HCT116 (cell line): Measurements from ENCODE around the gene PLXDC1.

Experiments
- CBX3 ChIP-seq: IDR thresholded peaks from 2 replicates; pipeline ENCODE4 v1.6.1; 2012; ENCODE audit warnings: low read depth
- EZH2 ChIP-seq: fragments of 200-600 bp; sonication (generic); IDR thresholded peaks from 2 replicates; pipeline ENCODE4 v1.6.1; 2017; ENCODE audit warnings: antibody characterized with exemption, mixed run types
- EZH2phosphoT487 ChIP-seq: fragments of 200-600 bp; IDR thresholded peaks from 2 replicates; pipeline ENCODE4 v1.6.1; 2018; ENCODE audit warnings: antibody characterized with exemption, borderline replicate concordance
- POLR2A ChIP-seq: IDR thresholded peaks from 2 replicates; pipeline ENCODE4 v1.7.0; 2011; ENCODE audit warnings: borderline replicate concordance; ENCODE audit not compliant: insufficient read depth, insufficient read length; ENCODE audit errors: extremely low read depth
- POLR2AphosphoS5 ChIP-seq: IDR thresholded peaks from 2 replicates; pipeline ENCODE4 v1.6.1; 2011; ENCODE audit warnings: mild to moderate bottlenecking, low read depth, low read length, moderate library complexity
- SIN3A ChIP-seq: IDR thresholded peaks from 2 replicates; pipeline ENCODE4 v1.6.1; 2012; ENCODE audit warnings: low read depth
- ZNF274 ChIP-seq: fragments of 200-500 bp; sonication (Bioruptor generic); IDR thresholded peaks from 2 replicates; pipeline ENCODE4 v1.6.1; 2014; ENCODE audit warnings: mild to moderate bottlenecking, low read depth, low read length, inconsistent platforms
- TF ChIP-seq, protein P1 (sequence below): IDR thresholded peaks from 2 replicates; pipeline ENCODE4 v1.6.1; 2012
- TF ChIP-seq, protein P2 (sequence below), 3 experiments: fragments of 200-600 bp in 1 of 3; sonication (generic) in 1 of 3; IDR thresholded peaks in 2 of 3; conservative IDR thresholded peaks in 1 of 3; 2 replicates each; pipeline ENCODE4 v1.5.1; 2012 to 2017; ENCODE audit warnings: low read depth in 2 of 3, low read length in 2 of 3, antibody characterized with exemption in 1 of 3, borderline replicate concordance in 1 of 3, control low read depth in 1 of 3, mild to moderate bottlenecking in 1 of 3, mixed read lengths in 1 of 3, mixed run types in 1 of 3, moderate library complexity in 1 of 3; ENCODE audit not compliant: insufficient read depth in 1 of 3

DNA sequence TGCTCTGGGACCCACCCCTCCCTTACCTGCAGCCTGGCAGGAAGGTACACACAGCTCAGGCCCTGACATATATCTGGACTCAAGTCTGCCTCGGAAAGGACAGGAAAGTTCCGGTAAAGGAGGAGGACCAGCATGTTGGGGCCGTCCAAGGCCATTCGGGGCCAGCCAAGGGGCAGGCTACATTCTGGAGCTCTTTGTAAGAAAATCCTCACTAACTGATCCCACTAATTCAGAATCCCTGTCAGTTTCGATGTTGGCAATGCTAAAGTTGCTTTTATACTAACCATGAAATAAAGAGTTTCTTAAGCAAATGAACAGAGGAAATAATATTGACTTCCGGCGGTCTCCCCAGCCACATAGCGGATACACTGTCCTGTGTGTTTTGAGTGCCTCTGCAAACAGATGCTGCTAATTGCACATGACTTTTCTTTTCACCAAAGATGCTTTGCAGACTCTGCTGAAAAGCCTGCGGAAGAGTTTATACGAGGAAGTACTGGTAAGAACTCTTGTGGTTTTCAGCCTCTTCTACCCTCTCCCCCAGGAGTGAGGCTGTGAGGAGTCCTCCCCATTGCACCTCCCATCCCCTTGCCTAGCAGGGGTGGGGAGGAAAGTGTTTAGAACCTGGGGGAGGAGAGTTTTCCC, 54.8 kb downstream of the PLXDC1 start:
- TF ChIP-seq, protein P1, sequence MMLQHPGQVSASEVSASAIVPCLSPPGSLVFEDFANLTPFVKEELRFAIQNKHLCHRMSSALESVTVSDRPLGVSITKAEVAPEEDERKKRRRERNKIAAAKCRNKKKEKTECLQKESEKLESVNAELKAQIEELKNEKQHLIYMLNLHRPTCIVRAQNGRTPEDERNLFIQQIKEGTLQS, result no peak
- TF ChIP-seq SIN3A, result no peak
- no peak for TF ChIP-seq CBX3
- no peak for TF ChIP-seq POLR2A
- TF ChIP-seq, protein P2, sequence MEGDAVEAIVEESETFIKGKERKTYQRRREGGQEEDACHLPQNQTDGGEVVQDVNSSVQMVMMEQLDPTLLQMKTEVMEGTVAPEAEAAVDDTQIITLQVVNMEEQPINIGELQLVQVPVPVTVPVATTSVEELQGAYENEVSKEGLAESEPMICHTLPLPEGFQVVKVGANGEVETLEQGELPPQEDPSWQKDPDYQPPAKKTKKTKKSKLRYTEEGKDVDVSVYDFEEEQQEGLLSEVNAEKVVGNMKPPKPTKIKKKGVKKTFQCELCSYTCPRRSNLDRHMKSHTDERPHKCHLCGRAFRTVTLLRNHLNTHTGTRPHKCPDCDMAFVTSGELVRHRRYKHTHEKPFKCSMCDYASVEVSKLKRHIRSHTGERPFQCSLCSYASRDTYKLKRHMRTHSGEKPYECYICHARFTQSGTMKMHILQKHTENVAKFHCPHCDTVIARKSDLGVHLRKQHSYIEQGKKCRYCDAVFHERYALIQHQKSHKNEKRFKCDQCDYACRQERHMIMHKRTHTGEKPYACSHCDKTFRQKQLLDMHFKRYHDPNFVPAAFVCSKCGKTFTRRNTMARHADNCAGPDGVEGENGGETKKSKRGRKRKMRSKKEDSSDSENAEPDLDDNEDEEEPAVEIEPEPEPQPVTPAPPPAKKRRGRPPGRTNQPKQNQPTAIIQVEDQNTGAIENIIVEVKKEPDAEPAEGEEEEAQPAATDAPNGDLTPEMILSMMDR (IDR thresholded peaks at IDR 0.05 in 2 of 3, conservative IDR thresholded peaks at IDR 0.05 in 1 of 3; ENCODE audit: borderline replicate concordance in 1 of 3, insufficient read depth in 1 of 3, low read depth in 2 of 3, low read length in 2 of 3), result no peak
- no peak for TF ChIP-seq POLR2AphosphoS5
- TF ChIP-seq ZNF274, result no peak
- TF ChIP-seq EZH2phosphoT487, result no peak
- no peak for TF ChIP-seq EZH2
